Naive B cell (primary cell): ENCODE results near the gene SEMA3B. TPM values are rescaled to one million over a fixed set of nuclear protein-coding genes. Genes with fewer than 3 reads are reported as not detected.

Experiments used
- ATAC-seq, 2 donors: fragments of 150-1000 bp; cut with Tn5 transposase; 2 replicates each; pipeline ENCODE4 v1.10.0; 2021; ENCODE audit warnings: low read depth in 2 of 2, mild to moderate bottlenecking in 2 of 2, moderate library complexity in 2 of 2
- DNase-seq: peaks from one replicate; pipeline ENCODE4 v3.0.0; 2022
- H3K27ac Mint-ChIP-seq, 6 donors: one replicate each; pipeline ENCODE4 v1.8.0; 2020 to 2022; ENCODE audit warnings: mild to moderate bottlenecking in 6 of 6, mixed read lengths in 6 of 6, moderate library complexity in 5 of 6, inconsistent platforms in 2 of 6
- H3K27me3 Mint-ChIP-seq, 3 donors: one replicate each; pipeline ENCODE4 v1.8.0; 2021 to 2022; ENCODE audit warnings: mixed read lengths in 3 of 3, mild to moderate bottlenecking in 1 of 3
- H3K36me3 Mint-ChIP-seq, 2 donors: one replicate each; pipeline ENCODE4 v1.8.0; 2020 to 2022; ENCODE audit warnings: mixed read lengths in 2 of 2, inconsistent platforms in 1 of 2, mild to moderate bottlenecking in 1 of 2
- H3K4me1 Mint-ChIP-seq, 3 donors: one replicate each; pipeline ENCODE4 v1.8.0; 2020 to 2022; ENCODE audit warnings: mixed read lengths in 3 of 3, inconsistent platforms in 1 of 3, mild to moderate bottlenecking in 1 of 3, moderate library complexity in 1 of 3
- H3K4me3 Mint-ChIP-seq, 8 donors: one replicate each; pipeline ENCODE4 v1.8.0; 2020 to 2022; ENCODE audit warnings: mild to moderate bottlenecking in 8 of 8, mixed read lengths in 8 of 8, moderate library complexity in 8 of 8, inconsistent platforms in 2 of 8
- H3K9me3 Mint-ChIP-seq, 7 donors: one replicate each; pipeline ENCODE4 v1.8.0; 2020 to 2022; ENCODE audit warnings: mixed read lengths in 7 of 7, mild to moderate bottlenecking in 5 of 7, inconsistent platforms in 2 of 7, moderate library complexity in 1 of 7
- polyA plus RNA-seq, 6 donors: library from polyadenylated mRNA; unstranded; fragments of 300-500 nt; fragmentation: Illumina TruSeq; gene quantifications; one replicate each; pipeline ENCODE4 v1.2.3, GENCODE V29; 2021; ENCODE audit warnings: low read depth in 6 of 6

The SEMA3B gene
- polyA plus RNA-seq, 6 donors from 2014 or later = 0.13 TPM; not detected in 5

- no peak for ATAC-seq
- peak overlapping the region in 1 of 8 donors; percentile 77 for H3K4me3 Mint-ChIP-seq
- H3K27ac Mint-ChIP-seq = peak overlapping the region in 1 of 6 donors; percentile 51
- no peaks in the 10 kb centered on the region for H3K9me3 Mint-ChIP-seq
- H3K27me3 Mint-ChIP-seq = no peaks in the 10 kb centered on the region
- DNase-seq = no peak
- H3K4me1 Mint-ChIP-seq = peaks cover 16 to 34% (median 26%) of the 10 kb centered on the region in 3 donors
- H3K36me3 Mint-ChIP-seq = no peaks in the 10 kb centered on the region
Observed at GRCh38 chr3:50316657-50317242, 47.8 kb downstream of the SEMA3B start.

GRCh38 chr3:50317300-50317699 lies 48.4 kb downstream of the SEMA3B start:
- Mint-ChIP-seq H3K4me1 (peaks cover 17 to 34% (median 26%) of the 10 kb centered on the region in 3 donors), H3K27ac (no peak overlapping the region), H3K36me3 (no peaks in the 10 kb centered on the region), H3K27me3 (no peaks in the 10 kb centered on the region), H3K4me3 (peak overlapping the region in 1 of 8 donors; percentile 65), H3K9me3 (no peaks in the 10 kb centered on the region)
- ATAC-seq = no peak
- DNase-seq = no peak

DNA sequence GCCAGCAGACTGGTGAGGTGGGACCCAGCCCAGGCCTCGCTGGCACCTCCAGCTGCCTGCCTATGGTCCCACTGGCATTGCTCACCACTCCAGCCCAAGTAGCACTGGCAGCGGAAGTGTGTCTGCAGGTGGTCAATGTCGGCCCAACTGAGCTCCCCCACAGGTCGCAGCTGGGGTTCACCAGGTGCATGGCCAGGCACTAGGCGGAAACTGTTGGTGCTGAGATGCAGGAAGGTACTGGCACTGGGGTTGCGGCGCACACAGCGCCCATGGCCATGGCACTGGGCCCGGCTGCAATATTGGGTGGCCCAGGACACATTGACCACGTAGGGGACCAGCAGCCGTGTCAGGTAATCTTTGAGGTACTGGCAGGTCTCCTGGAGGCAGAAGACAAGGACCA lies 49.2 kb downstream of the SEMA3B start:
- no peak for DNase-seq
- peaks cover 26 to 36% (median 26%) of the 10 kb centered on the region in 3 donors for H3K4me1 Mint-ChIP-seq
- no peak for ATAC-seq
- H3K4me3 Mint-ChIP-seq = peak overlapping the region in 1 of 8 donors; percentile 97
- no peaks in the 10 kb centered on the region for H3K36me3 Mint-ChIP-seq
- H3K9me3 Mint-ChIP-seq = no peaks in the 10 kb centered on the region
- H3K27me3 Mint-ChIP-seq = no peaks in the 10 kb centered on the region
- H3K27ac Mint-ChIP-seq = no peak overlapping the region

GRCh38 chr3:50318615-50319014 lies 49.7 kb downstream of the SEMA3B start:
- H3K4me1 Mint-ChIP-seq = peaks cover 26 to 40% (median 27%) of the 10 kb centered on the region in 3 donors
- H3K27ac Mint-ChIP-seq = no peak overlapping the region
- H3K27me3 Mint-ChIP-seq = no peaks in the 10 kb centered on the region
- peak overlapping the region in 7 of 8 donors; percentile 12 to 97 (median 52) for H3K4me3 Mint-ChIP-seq
- H3K9me3 Mint-ChIP-seq = no peaks in the 10 kb centered on the region
- DNase-seq (no peak), ATAC-seq (no peak)
- H3K36me3 Mint-ChIP-seq = no peaks in the 10 kb centered on the region

DNA sequence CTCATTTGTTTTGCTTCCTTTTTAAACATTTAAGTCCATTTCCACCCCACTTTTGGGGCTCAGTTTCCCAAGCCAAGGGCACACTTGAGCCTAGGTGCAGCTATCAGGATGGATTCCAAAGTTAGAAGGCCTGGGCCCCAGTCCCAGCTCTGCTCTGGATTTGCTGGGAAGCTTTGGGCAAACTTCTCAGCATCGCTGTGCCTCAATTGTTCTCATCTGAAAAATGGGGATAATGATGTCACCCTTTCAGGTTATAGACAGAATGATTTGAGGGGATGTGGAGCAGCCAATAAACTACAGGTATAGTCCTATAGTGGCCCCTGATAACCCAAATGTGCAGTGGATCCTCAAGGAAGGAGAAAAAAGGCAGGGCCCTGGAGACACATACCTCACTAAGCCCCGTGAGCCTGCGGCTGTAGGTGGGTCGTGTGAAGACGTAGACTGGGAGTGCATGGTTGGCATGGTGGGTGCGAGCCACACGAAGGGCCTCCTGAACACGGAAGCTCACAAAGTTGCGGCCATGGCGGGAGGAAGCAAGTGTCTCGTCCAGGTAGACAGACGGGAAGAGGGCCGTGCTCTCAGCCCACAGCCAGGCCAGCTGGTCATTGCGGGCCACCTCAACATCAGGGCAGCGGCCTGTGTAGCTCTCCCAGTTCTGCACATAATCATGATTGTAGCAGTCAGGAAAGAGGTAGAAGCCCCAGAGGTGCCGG lies 50.4 kb downstream of the SEMA3B start:
- no peaks in the 10 kb centered on the region for H3K9me3 Mint-ChIP-seq
- DNase-seq (no peak), ATAC-seq (no peak)
- peak overlapping the region in 7 of 8 donors; percentile 10 to 97 (median 55) for H3K4me3 Mint-ChIP-seq
- no peaks in the 10 kb centered on the region for H3K36me3 Mint-ChIP-seq
- H3K4me1 Mint-ChIP-seq = peaks cover 26 to 38% (median 27%) of the 10 kb centered on the region in 3 donors
- no peaks in the 10 kb centered on the region for H3K27me3 Mint-ChIP-seq
- peak overlapping the region in 2 of 6 donors; percentile 54 to 81 for H3K27ac Mint-ChIP-seq

- Mint-ChIP-seq H3K36me3 (no peaks in the 10 kb centered on the region), H3K9me3 (no peaks in the 10 kb centered on the region), H3K4me3 (peak overlapping the region; percentile 82 to 97 (median 94)), H3K27ac (peak overlapping the region in 3 of 6 donors; percentile 54 to 92 (median 70)), H3K27me3 (no peaks in the 10 kb centered on the region), H3K4me1 (peaks cover 33 to 45% (median 34%) of the 10 kb centered on the region in 3 donors)
- DNase-seq (no peak), ATAC-seq (no peak)
Observed at GRCh38 chr3:50319894-50320625, 51.1 kb downstream of the SEMA3B start.

GRCh38 chr3:50320853-50321335 lies 51.9 kb downstream of the SEMA3B start:
- no peaks in the 10 kb centered on the region for H3K27me3 Mint-ChIP-seq
- no peaks in the 10 kb centered on the region for H3K36me3 Mint-ChIP-seq
- H3K4me3 Mint-ChIP-seq = peak overlapping the region; percentile 82 to 97 (median 94)
- peaks cover 34 to 47% (median 40%) of the 10 kb centered on the region in 3 donors for H3K4me1 Mint-ChIP-seq
- ATAC-seq (peak; percentile 63 to 66), DNase-seq (no peak)
- peak overlapping the region in 4 of 6 donors; percentile 88 to 94 (median 92) for H3K27ac Mint-ChIP-seq
- H3K9me3 Mint-ChIP-seq = no peaks in the 10 kb centered on the region

DNA sequence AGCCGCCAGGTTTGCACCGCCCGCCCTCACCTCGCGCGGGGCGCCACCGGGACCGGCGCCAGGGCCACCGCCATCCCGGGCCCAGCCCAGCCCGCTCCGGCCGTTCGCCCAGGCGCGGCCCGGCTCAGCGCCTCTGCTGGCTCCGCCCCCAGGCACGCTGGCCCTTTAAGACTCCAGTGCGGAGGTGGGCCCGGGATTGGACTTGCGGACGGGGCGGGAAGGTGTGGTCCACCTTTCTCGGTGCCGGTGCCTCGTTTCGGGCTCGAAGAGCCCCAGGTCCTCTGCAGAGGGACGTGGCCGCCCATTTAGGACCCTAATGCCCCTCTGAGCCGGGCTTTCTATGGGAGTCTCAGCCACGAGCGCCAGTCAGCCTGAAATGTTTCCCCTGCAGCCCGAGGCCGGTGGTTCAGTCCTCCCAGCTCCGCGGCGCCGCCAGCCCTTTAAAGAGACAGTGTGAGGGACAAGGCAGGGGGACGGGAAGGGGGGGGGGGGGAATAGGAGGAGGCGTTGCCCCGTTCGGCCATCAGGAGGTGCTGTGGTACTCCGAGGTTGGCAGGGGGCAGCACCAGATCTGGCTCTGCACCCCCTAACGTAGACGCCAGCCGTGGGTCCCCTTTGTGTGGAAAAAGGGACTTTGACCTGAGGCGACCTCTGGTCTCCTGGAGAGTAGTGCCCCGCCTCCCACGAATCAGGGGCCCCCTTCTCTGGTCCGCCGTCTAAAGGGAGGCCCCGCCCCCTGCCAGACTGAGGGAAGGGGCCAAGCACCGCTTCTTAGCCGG lies 52.6 kb downstream of the SEMA3B start:
- no peaks in the 10 kb centered on the region for H3K27me3 Mint-ChIP-seq
- peak overlapping the region; percentile 87 to 95 (median 88) for H3K4me3 Mint-ChIP-seq
- peaks cover 31 to 47% (median 45%) of the 10 kb centered on the region in 3 donors for H3K4me1 Mint-ChIP-seq
- H3K36me3 Mint-ChIP-seq = no peaks in the 10 kb centered on the region
- H3K27ac Mint-ChIP-seq = peak overlapping the region; percentile 92 to 98 (median 96)
- no peaks in the 10 kb centered on the region for H3K9me3 Mint-ChIP-seq
- ATAC-seq (peak; percentile 81 to 84), DNase-seq (peak; percentile 86)

DNA sequence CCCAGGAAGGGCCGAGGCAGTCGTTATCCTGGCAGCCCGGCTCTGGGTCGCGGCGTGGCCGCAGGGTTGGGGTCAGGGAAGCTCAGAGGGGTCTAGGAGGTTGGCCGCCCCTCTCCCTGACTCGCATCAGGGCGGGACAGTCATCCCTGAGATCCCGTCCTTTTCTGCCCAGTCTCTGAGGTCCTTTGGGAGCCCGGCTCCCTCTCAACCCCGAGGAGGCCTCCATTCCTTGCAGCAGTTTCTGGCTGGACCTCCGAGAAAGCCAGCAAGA lies 53.1 kb downstream of the SEMA3B start:
- Mint-ChIP-seq H3K4me1 (peaks cover 32 to 52% (median 50%) of the 10 kb centered on the region in 3 donors), H3K27me3 (no peaks in the 10 kb centered on the region), H3K9me3 (no peaks in the 10 kb centered on the region), H3K4me3 (peak overlapping the region in 6 of 8 donors; percentile 87 to 91 (median 88)), H3K36me3 (no peaks in the 10 kb centered on the region), H3K27ac (peak overlapping the region in 3 of 6 donors; percentile 67 to 97 (median 95))
- no peak for DNase-seq
- no peak for ATAC-seq

- Mint-ChIP-seq H3K27me3 (no peaks in the 10 kb centered on the region), H3K4me1 (peaks cover 33 to 57% (median 50%) of the 10 kb centered on the region in 3 donors), H3K36me3 (no peaks in the 10 kb centered on the region), H3K9me3 (no peaks in the 10 kb centered on the region), H3K4me3 (peak within 1 kb of the TSS; percentile 87 to 95 (median 88)), H3K27ac (peak within 1 kb of the TSS; percentile 92 to 98 (median 96))
- DNase-seq = no peak
- no peak for ATAC-seq
Observed at GRCh38 chr3:50322386-50323091, 53.6 kb downstream of the SEMA3B start, which contains the start of gene HYAL2. Gene HYAL2, minus strand, starts transcription at chr3:50322745. Its CDS starts 2,256 bp downstream, at chr3:50320489.

GRCh38 chr3:50323092-50323600 lies 54.2 kb downstream of the SEMA3B start:
- Mint-ChIP-seq H3K4me1 (peaks cover 36 to 57% (median 51%) of the 10 kb centered on the region in 3 donors), H3K4me3 (peak overlapping the region; percentile 15 to 88 (median 64)), H3K27me3 (no peaks in the 10 kb centered on the region), H3K27ac (peak overlapping the region in 3 of 6 donors; percentile 57 to 69 (median 66)), H3K9me3 (no peaks in the 10 kb centered on the region), H3K36me3 (no peaks in the 10 kb centered on the region)
- no peak for DNase-seq
- ATAC-seq = no peak

DNA sequence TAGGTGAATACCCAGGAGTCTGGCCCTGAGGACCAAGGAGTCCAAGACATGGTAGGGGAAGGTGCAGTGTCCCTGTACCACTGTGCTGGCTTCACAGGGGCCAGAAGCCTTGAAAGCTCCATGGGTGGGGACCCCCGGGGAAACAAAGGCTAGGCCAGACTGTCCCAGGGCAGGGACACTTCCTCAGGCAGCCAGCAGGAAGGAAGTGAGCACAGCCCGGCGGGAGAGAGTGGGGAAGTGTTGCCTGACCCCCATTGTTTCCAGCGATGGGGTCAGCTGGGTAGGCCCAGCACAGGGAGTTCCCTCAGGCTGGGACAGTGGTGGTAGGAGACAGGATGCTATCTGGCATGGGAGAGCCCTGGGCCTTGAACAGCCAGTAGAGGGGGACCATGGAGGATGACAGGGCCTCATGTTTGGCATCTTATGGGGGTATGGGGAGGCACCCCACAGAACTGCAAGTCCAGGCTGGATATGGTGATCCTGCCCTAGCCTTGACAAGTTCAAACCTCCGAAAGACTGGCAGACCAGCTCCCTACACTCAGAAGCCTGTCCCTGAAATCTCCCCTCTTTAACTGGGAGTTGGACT lies 54.8 kb downstream of the SEMA3B start:
- no peak for ATAC-seq
- Mint-ChIP-seq H3K27ac (peak overlapping the region in 3 of 6 donors; percentile 27 to 69 (median 47)), H3K9me3 (no peaks in the 10 kb centered on the region), H3K27me3 (no peaks in the 10 kb centered on the region), H3K36me3 (no peaks in the 10 kb centered on the region), H3K4me3 (peak overlapping the region in 1 of 8 donors; percentile 87), H3K4me1 (peaks cover 33 to 58% (median 49%) of the 10 kb centered on the region in 3 donors)
- DNase-seq = no peak
